ENCODE results near the gene HS6ST1. TPM values are rescaled to one million over a fixed set of nuclear protein-coding genes. Genes with fewer than 3 reads are reported as not detected.
A peak's percentile ranks its signal among the peaks of the same experiment; 100 is the strongest.

HS6ST1 gene
- total RNA-seq, 1 donor from 2014 or later = 33.1 TPM

DNA sequence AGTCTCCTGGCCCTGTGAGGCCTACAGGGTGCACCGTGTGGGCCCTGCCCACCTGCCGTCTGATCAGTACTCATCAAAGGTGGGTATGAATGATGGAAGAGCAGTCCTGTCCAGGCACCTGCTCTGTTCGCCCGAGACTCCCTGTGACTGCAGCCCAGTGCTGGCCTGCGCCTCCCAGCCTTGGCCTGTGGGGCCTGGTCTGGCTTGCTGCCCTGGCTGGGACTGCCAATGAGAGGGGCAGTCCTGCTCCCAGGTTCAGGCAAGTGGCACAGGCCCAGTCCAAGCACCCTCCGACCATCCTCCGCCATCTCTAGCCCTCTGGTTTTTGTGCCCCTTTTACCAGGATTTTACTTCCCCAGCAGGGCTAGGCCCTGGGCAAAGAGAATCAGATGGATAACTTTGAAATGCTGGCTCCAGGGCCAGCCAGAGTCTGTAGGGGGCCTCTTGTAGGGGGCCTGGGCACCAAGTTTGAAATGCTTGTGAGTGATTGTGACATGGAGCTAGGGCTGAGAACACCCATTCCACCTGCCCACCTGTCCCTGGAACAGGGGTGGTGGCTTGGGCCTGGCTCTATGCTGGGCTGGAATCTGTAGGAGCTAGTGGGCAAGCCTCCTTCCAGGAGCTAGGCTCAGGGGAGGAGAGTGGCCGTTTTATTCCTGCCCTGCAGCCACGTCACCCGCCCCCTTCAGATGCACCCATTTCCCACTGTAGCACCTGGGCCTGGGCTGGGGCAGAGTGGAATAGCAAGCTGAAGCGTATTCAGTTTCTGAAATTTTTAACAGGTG is 8.7 kb upstream of the HS6ST1 start:
- Mint-ChIP-seq H3K36me3 (ENCODE audit: low read depth) (peaks cover 7% of the 10 kb centered on the region), H3K27ac (ENCODE audit: unreplicated experiment) (no peak overlapping the region), H3K27me3 (ENCODE audit: low read depth) (no peaks in the 10 kb centered on the region), H3K4me1 (ENCODE audit: low read depth) (peaks cover 8% of the 10 kb centered on the region), H3K4me3 (ENCODE audit: unreplicated experiment) (no peak overlapping the region), H3K9me3 (ENCODE audit: low read depth) (peaks cover 14% of the 10 kb centered on the region)
- TF ChIP-seq, protein P1, sequence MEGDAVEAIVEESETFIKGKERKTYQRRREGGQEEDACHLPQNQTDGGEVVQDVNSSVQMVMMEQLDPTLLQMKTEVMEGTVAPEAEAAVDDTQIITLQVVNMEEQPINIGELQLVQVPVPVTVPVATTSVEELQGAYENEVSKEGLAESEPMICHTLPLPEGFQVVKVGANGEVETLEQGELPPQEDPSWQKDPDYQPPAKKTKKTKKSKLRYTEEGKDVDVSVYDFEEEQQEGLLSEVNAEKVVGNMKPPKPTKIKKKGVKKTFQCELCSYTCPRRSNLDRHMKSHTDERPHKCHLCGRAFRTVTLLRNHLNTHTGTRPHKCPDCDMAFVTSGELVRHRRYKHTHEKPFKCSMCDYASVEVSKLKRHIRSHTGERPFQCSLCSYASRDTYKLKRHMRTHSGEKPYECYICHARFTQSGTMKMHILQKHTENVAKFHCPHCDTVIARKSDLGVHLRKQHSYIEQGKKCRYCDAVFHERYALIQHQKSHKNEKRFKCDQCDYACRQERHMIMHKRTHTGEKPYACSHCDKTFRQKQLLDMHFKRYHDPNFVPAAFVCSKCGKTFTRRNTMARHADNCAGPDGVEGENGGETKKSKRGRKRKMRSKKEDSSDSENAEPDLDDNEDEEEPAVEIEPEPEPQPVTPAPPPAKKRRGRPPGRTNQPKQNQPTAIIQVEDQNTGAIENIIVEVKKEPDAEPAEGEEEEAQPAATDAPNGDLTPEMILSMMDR (IDR thresholded peaks at IDR 0.05) = no peak
- no peak for DNase-seq (ENCODE audit: low spot score)

DNA sequence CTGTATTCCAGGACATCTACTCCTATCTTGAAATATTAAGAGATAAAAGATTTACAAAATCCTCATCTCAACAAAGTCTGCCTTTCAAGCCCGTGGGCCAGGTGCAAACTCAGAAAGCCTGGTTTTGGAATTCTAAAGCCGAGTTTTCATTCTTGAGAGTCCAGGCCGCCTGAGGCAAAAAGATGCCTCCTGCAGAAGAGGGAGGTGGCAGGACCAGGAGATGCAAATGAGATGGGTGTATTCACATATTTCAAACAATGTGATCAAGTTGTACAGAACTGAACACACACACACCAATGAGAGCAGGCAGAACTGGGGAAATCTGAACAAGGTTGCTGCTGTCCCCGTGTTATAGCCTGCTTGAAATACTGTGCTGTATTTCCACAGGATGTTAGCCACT is 7.7 kb upstream of the HS6ST1 start:
- Mint-ChIP-seq H3K4me1 (ENCODE audit: low read depth) (peaks cover 12% of the 10 kb centered on the region), H3K27me3 (ENCODE audit: low read depth) (no peaks in the 10 kb centered on the region), H3K27ac (ENCODE audit: unreplicated experiment) (no peak overlapping the region), H3K4me3 (ENCODE audit: unreplicated experiment) (no peak overlapping the region), H3K9me3 (ENCODE audit: low read depth) (peaks cover 3% of the 10 kb centered on the region), H3K36me3 (ENCODE audit: low read depth) (no peaks in the 10 kb centered on the region)
- no peak for DNase-seq (ENCODE audit: low spot score)
- TF ChIP-seq, protein P1 (IDR thresholded peaks at IDR 0.05) = no peak

DNA sequence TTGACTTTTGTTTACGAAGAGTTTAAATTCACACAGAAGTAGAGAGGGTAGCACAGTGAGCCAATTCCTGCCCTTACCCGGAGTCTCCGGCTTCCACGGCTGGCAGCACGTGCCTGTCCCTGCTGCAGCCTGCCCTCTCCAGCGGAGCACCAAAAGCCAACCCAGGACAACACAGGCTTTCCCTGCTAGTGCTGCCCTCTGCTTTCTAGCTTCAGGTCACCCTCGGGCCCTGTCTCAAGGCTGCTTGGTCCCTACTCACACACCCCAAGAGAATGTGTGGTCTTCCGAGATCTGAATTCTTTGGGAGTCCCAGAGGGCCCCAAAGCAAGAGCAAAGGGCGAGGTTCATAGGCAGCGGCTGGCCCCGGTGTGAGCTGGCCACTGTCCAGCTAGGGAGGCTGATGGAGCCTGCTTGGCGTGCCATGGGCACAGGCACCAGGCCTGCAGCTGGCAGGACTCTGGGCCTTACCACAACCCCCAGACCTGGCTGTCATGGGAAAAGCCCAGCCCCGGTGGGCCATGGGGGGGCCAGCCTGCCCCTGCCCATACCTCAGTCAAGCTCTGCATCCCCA is 7.0 kb upstream of the HS6ST1 start:
- TF ChIP-seq, protein P1 (IDR thresholded peaks at IDR 0.05) = no peak
- no peak overlapping the region for H3K27ac Mint-ChIP-seq (ENCODE audit: unreplicated experiment)

DNA sequence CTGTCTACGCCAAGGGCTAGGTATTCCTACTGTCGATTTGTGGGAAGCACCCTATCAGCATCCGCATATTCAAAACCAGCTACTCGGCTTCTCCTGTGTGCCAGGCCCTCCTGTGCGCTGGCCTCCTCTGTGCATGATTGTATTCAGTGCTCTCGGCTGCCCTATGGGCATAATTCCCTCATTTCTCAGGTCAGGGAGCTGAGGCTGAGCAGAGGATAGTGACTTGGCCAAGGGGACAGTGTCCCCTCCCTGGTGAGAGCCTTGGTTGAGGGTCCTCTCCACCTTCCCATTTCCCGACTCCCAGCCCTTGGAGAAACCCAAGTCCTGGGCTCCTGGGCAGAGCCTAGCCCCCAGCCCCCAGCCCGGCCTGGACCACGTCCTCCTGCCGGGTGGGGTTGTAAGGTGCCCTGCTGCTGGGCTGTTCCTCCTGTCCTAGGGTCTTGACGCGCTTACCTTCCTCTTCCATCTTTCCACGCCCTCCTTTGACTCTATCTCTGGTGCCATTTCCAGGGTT is 6.3 kb upstream of the HS6ST1 start:
- no peak overlapping the region for H3K4me3 Mint-ChIP-seq (ENCODE audit: unreplicated experiment)
- TF ChIP-seq, protein P1 (IDR thresholded peaks at IDR 0.05) = no peak
- H3K27ac Mint-ChIP-seq (ENCODE audit: unreplicated experiment) = no peak overlapping the region
- H3K27me3 Mint-ChIP-seq (ENCODE audit: low read depth) = no peaks in the 10 kb centered on the region
- DNase-seq (ENCODE audit: low spot score) = peak; percentile 72
- peaks cover 2% of the 10 kb centered on the region for H3K9me3 Mint-ChIP-seq (ENCODE audit: low read depth)
- no peaks in the 10 kb centered on the region for H3K36me3 Mint-ChIP-seq (ENCODE audit: low read depth)
- peaks cover 13% of the 10 kb centered on the region for H3K4me1 Mint-ChIP-seq (ENCODE audit: low read depth)

More for the DNA sequence above, 7.0 kb upstream of the HS6ST1 start:
- H3K27me3 Mint-ChIP-seq (ENCODE audit: low read depth) = no peaks in the 10 kb centered on the region
- peak; percentile 81 for DNase-seq (ENCODE audit: low spot score)
- peaks cover 15% of the 10 kb centered on the region for H3K4me1 Mint-ChIP-seq (ENCODE audit: low read depth)
- H3K9me3 Mint-ChIP-seq (ENCODE audit: low read depth) = peaks cover 3% of the 10 kb centered on the region
- no peak overlapping the region for H3K4me3 Mint-ChIP-seq (ENCODE audit: unreplicated experiment)
- H3K36me3 Mint-ChIP-seq (ENCODE audit: low read depth) = no peaks in the 10 kb centered on the region

DNA sequence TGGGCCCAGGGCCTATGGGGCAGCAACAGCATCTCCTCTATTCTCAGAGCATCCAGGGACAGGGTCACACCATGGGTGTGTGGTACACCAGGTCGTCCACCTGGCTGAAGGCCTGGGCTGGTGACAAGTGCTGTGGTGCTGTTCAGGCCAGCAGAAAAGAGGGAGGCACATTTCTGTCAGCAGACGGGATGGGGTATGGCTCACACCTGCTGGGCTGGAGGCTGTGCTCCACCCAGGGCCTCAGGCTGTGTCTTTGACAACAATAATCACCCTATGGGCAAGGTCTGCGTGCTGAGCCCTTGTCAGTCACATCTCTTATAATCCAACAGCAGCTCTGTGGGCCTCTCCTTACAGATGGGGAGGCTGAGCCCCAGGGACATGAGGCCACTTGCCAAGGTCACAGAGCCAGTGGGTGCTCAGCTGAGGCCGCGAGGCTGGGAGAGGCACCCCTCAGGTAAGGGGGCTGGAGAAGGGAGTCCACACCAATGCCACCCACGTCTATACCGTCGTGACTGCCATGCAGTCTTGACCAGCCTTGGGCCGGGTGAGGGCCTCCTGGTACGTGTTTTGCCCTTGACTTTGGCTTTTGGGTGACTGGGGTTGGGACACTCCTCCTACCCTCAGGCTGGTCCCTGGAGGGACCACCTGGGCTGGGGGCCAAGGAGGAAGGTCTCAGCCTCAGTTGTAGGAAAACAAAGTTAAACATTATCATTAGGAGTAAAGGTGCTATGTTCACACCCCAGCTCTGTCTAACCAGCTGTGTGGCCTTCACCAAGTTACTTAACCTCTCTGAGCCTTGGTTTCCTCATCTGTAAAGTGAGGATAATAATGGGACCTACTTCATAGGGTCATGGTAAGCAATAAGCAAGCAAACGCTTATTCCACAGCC is 5.6 kb upstream of the HS6ST1 start:
- H3K4me1 Mint-ChIP-seq (ENCODE audit: low read depth) = peaks cover 7% of the 10 kb centered on the region
- TF ChIP-seq, protein P1 (IDR thresholded peaks at IDR 0.05) = no peak
- no peak overlapping the region for H3K4me3 Mint-ChIP-seq (ENCODE audit: unreplicated experiment)
- H3K36me3 Mint-ChIP-seq (ENCODE audit: low read depth) = no peaks in the 10 kb centered on the region
- DNase-seq (ENCODE audit: low spot score) = peak; percentile 81
- H3K27me3 Mint-ChIP-seq (ENCODE audit: low read depth) = no peaks in the 10 kb centered on the region
- no peaks in the 10 kb centered on the region for H3K9me3 Mint-ChIP-seq (ENCODE audit: low read depth)
- no peak overlapping the region for H3K27ac Mint-ChIP-seq (ENCODE audit: unreplicated experiment)
